ENCODE results near the gene GARS1.

Gene GARS1

DNA sequence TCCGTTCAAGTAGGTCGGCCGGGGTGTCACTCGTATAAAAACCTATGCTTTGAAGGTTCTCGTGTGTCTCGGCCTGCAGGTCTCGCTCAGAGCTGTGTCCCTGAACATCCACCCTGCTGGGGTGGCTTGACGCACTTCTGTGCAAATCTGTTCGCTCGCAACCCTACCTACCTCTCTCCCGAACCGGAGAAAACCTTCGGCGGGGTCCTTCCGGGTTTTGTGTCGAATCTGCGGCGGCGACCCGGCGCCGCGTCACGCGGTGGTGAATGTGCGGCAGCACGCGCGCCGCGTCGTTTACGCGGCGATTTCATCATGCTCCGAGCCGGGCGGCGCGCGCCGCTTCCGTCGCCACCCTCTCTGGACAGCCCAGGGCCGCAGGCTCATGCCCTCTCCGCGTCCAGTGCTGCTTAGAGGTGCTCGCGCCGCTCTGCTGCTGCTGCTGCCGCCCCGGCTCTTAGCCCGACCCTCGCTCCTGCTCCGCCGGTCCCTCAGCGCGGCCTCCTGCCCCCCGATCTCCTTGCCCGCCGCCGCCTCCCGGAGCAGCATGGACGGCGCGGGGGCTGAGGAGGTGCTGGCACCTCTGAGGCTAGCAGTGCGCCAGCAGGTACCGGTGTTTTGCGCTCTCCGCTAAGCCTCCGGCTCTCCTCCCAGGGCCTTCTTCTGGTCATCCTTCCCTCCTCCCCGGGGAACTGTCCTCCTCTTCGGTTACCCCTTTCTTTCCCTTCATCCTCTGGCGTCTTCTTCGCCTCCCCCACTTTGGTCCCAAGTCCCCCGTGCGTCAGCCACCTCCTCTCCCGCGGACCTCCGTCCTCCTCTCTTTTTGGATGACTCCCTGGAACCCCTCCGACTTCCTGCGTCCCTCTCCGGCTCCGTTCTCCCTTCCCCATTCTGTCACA lies at the start of gene GARS1:
TSS of gene GARS1 (plus strand) at position 339 of the 896 bp plus-strand sequence. CDS start at position 383, 44 bp downstream.
- peak within 1 kb of the TSS; percentile 93 to 97 for H3K27ac ChIP-seq
- TF ChIP-seq, protein P1, sequence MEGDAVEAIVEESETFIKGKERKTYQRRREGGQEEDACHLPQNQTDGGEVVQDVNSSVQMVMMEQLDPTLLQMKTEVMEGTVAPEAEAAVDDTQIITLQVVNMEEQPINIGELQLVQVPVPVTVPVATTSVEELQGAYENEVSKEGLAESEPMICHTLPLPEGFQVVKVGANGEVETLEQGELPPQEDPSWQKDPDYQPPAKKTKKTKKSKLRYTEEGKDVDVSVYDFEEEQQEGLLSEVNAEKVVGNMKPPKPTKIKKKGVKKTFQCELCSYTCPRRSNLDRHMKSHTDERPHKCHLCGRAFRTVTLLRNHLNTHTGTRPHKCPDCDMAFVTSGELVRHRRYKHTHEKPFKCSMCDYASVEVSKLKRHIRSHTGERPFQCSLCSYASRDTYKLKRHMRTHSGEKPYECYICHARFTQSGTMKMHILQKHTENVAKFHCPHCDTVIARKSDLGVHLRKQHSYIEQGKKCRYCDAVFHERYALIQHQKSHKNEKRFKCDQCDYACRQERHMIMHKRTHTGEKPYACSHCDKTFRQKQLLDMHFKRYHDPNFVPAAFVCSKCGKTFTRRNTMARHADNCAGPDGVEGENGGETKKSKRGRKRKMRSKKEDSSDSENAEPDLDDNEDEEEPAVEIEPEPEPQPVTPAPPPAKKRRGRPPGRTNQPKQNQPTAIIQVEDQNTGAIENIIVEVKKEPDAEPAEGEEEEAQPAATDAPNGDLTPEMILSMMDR (IDR thresholded peaks at IDR 0.05), result no peak
- H3K4me3 ChIP-seq, result peak within 1 kb of the TSS; percentile 95
- peak; percentile 91 for DNase-seq (ENCODE audit: low spot score)

- no peak overlapping the region for H3K4me3 ChIP-seq
- TF ChIP-seq, protein P1 (IDR thresholded peaks at IDR 0.05), result no peak
- no peak for DNase-seq (ENCODE audit: low spot score)
- no peak overlapping the region for H3K27ac ChIP-seq
Observed at GRCh38 chr7:30545791-30546555, 48.7 kb upstream of the GARS1 start.

- Histone ChIP-seq H3K27ac (no peak overlapping the region), H3K4me3 (no peak overlapping the region)
- TF ChIP-seq, protein P1 (IDR thresholded peaks at IDR 0.05), result no peak
- DNase-seq (ENCODE audit: low spot score), result no peak
Observed at GRCh38 chr7:30546596-30546995, 48.1 kb upstream of the GARS1 start.

DNA sequence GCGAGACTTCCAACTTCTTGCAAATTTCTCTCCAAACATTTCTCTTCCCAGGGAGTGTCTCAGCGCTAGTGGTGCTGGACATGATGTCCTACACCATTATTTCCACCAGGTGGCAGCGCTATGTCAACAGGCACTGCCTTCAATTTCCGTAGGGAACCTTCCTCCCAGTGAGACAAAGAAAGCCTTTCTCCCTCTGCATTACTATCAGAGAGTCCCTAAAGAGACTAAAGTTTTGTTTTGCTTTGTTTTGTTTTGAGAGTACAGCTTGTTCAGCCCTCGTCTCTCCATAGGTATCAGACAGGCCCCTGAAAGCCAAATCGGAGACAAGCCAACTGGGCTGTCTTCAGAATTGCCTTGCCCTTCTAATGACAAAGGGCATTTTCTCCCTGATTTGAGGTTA lies 45.8 kb upstream of the GARS1 start:
- TF ChIP-seq, protein P1 (IDR thresholded peaks at IDR 0.05), result peak; percentile 58
- peak overlapping the region in 1 of 2 donors; percentile 7 for H3K27ac ChIP-seq
- no peak for DNase-seq (ENCODE audit: low spot score)
- no peak overlapping the region for H3K4me3 ChIP-seq

DNA sequence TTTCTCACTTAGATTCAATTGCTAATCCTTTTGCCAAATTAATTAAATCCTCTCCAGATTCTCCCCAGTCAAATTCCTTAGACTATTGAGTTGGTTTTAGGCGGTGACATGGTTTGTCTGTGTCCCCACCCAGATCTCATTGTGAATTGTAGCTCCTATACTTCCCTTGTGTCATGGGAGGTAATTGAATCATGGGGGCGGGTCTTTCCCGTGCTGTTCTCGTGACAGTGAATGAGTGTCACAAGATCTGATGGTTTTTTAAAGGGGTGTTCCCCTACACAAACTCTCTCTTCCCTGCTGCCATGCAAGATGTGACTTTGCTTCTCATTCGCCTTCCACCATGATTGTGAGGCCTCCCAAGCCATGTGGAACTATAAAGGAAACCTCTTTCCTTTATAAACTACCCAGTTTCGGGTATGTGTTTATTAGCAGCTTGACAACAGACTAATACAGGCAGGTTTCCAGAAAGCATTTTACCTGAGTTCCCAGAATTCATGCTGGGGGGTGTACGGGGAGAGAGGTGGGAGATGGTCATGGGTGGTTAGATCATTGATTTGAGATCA lies 44.7 kb upstream of the GARS1 start:
- H3K27ac ChIP-seq, result no peak overlapping the region
- no peak for DNase-seq (ENCODE audit: low spot score)
- H3K4me3 ChIP-seq, result no peak overlapping the region
- TF ChIP-seq, protein P1 (IDR thresholded peaks at IDR 0.05), result no peak

GRCh38 chr7:30552330-30552729 lies 42.3 kb upstream of the GARS1 start:
- no peak overlapping the region for H3K4me3 ChIP-seq
- TF ChIP-seq, protein P1 (IDR thresholded peaks at IDR 0.05), result no peak
- no peak for DNase-seq (ENCODE audit: low spot score)
- H3K27ac ChIP-seq, result no peak overlapping the region
